ENCODE results near the gene PPP1R36.

DNA sequence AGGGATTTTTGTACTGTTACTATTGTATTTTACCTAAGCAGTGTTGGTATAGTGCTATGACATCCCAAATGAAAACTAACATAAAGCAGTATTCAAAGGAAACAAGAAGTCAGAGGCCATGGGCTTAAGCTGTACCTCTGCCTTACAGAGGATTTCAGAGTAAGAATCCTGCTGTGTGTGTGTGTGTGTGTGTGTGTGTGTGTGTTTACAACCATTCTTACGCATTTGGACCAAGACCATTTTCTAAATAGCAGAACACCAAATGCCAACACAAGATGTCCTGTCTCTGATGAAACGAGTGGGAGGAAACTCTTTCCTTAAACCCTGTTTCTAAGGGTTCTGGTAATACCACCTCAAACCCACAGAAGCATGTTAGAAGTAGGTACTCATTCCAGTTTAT lies 64.4 kb downstream of the PPP1R36 start:
- TF ChIP-seq ARNT (IDR thresholded peaks at IDR 0.05) (no peak), CTBP1 (IDR thresholded peaks at IDR 0.05; ENCODE audit: borderline replicate concordance) (no peak), FOXA1 (IDR thresholded peaks at IDR 0.05) (no peak), TARDBP (IDR thresholded peaks at IDR 0.05) (no peak)
- TF ChIP-seq, protein P1, sequence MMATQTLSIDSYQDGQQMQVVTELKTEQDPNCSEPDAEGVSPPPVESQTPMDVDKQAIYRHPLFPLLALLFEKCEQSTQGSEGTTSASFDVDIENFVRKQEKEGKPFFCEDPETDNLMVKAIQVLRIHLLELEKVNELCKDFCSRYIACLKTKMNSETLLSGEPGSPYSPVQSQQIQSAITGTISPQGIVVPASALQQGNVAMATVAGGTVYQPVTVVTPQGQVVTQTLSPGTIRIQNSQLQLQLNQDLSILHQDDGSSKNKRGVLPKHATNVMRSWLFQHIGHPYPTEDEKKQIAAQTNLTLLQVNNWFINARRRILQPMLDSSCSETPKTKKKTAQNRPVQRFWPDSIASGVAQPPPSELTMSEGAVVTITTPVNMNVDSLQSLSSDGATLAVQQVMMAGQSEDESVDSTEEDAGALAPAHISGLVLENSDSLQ (IDR thresholded peaks at IDR 0.05), result no peak

All from HEK293T (cell line).